ENCODE data around the gene DCAF8.

DCAF8 gene

GRCh38 chr1:160205242-160206035 lies 56.9 kb downstream of the DCAF8 start, which contains the start of gene PEA15:
PEA15 (plus strand) TSS chr1:160205384; CDS start chr1:160211545, 6,161 bp downstream.
- peak; percentile 60 to 64 for DNase-seq (ENCODE audit: low read depth in 2 of 2)

DNA sequence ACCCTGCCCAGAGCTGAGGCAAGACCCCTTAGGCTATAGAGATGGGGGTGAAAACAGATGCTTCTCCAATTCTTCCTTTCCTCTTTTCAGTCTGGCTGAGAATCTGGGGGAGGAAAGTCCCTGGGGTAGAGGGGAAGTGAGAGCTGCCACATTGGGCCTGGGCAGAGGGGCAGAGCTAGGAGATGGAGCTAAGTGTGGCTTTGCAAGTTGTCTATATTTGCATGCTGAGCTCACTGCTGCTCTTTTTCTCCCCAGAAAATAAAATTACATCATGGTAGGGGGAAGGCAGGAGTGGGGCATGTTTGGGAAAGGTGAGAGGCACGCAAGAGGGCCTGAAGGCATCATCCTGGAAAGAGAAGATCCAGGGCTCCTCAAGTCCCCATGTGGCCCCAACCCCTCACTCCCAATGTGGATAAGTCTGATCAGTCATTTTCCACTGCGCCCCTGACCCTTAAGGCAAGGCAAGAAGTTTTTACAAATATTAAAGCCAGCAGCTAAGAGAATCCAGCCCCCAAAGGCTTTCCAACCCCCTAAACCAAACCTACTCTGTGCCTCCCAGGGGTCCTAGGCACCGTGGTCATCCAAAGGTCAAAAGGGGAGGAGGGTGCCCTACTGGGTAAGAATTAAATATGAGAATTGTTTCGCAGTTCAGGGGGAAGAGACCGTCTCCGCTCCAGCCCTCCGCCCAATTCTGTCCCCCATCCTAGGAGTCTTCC lies 57.7 kb downstream of the DCAF8 start:
- DNase-seq (ENCODE audit: low read depth in 2 of 2), result no peak

DNA sequence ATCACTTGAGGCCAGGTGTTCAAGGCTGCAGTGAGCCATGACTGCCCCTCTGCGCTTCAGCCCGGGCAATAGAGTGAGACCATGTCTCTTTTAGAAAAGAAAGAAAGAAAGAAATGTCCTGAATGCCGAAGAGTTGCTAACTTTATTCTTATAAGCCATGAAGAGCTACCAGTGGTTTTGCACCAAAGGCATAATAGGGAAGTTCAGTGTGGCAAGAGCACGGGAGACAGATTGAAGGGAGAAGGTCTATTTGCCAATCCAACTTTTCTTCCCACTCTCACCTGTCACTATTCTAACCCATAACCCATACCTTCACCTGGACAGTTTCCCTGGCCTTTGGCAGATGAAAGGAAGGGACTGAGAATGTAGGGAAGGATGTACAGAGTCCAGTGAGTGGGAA lies 61.6 kb downstream of the DCAF8 start:
- DNase-seq (ENCODE audit: low read depth in 2 of 2), result no peak

DNA sequence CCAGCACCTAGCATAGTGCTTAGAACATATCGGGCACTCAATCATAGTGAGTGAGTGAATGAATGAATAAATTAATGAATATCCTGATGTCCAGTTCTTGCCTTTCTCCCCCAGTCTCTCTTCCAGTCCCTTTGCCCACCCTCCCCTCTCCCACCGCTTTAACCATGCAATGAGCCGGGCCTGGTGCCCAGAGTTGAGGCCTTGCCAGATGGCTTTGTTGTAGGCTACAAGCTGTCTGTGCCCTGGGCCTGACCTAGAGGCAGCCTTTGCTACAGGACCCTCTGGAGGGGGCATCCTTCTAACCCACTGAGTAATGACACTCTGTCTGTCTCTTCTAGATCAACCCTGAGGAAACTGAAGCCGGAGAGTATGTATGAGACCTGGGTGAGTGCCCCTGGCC lies 65.1 kb downstream of the DCAF8 start:
- no peak for DNase-seq (ENCODE audit: low read depth in 2 of 2)

DNA sequence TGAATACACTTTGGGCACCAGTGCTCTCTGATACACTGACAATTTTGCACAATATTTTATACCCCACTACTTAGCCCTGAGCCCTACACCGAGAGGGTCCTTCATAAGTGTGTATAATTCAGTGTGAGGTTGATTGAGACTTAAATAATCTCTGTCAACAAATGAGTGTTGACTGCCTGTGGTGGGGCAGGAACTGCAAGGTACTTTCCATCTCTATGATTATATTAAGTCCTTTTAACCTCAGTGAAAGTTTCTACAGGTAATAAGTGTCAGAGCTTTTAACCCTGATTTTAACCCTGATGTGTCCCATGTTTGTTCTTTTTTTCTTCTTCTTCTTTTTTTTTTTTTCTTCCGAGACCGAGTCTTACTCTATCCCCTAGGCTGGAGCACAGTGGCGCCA lies 66.2 kb downstream of the DCAF8 start:
- no peak for DNase-seq (ENCODE audit: low read depth in 2 of 2)

GRCh38 chr1:160194737-160195059 lies 67.7 kb downstream of the DCAF8 start:
- no peak for DNase-seq (ENCODE audit: low read depth in 2 of 2)

- no peak for DNase-seq (ENCODE audit: low read depth in 2 of 2)
These were observed 68.3 kb downstream of the DCAF8 start for GRCh38 chr1:160193832-160194736.

- DNase-seq (ENCODE audit: low read depth in 2 of 2), result peak; percentile 69 to 74
These were observed 69.1 kb downstream of the DCAF8 start for GRCh38 chr1:160193091-160193819.

DNA sequence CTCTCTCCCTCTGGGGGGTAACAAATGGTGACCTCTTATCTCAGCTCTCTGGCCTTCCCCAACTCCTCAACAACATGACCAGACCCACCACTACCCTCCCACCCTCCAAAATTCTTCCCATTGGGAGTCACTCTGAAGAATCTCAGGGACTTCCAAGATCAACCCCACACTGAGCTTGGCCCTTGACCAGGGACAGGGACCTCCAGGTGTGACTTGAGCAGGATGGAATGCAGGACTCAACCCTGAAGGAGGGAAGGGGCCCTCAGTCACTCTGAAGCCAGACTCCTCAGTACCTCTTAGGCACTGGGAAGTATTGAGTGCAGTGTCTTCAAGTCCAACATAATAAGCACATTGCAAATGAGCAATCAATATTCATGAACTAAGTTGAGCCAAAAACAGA lies 70.1 kb downstream of the DCAF8 start:
- no peak for DNase-seq (ENCODE audit: low read depth in 2 of 2)

GRCh38 chr1:160191756-160192155 lies 70.6 kb downstream of the DCAF8 start:
- no peak for DNase-seq (ENCODE audit: low read depth in 2 of 2)

DNA sequence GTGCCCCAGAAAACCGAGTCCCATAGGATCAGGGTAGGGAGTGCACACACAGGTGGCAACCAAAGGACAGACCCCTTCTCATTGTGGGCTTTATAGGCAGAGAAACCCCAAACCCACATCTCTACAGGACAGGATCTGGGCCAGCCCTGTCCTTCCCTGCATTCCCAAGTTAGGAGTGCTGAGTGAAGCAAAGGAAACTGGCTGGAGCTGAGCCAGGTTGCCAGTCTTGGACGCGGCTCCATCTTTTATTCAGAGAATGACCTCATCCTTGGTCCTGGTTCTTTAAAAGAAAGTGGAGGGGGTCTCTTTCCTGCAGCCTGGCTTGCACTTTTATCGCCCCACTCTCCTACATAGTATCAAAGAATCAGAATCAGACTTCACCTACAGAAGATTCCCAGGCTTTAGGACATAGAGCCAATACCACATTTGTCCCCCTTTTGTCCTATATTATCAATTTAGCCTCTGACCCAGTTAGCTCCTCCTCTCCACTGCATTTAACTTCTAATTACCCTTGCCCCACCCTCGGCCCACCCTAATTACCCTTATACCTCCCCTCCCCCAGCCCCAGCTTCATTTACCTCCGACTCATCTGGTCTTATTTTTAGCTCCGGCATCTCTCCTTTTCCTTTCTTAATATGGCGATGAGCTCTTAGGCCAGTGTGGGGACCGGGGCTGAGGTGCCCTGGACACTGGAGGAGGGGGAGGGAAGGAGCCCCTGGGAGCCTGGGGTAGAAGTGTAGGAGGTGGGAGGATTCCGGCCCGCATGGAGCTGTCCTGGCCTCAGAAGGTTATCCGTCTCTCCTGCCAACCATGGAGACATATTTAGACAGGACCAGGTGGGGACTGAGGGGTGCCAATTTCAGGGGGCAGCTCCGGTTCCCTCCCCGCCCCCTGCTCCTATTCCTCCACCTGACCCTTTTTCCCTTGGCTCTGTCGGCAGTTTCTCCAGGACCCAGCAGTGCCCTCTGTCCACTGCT lies 72.4 kb downstream of the DCAF8 start, which contains the start of gene CASQ1:
TSS of gene CASQ1 (plus strand) at position 927 of the 977 bp plus-strand sequence. CDS start 177 bp downstream, outside the sequence.
- no peak for DNase-seq (ENCODE audit: low read depth in 2 of 2)

DNA sequence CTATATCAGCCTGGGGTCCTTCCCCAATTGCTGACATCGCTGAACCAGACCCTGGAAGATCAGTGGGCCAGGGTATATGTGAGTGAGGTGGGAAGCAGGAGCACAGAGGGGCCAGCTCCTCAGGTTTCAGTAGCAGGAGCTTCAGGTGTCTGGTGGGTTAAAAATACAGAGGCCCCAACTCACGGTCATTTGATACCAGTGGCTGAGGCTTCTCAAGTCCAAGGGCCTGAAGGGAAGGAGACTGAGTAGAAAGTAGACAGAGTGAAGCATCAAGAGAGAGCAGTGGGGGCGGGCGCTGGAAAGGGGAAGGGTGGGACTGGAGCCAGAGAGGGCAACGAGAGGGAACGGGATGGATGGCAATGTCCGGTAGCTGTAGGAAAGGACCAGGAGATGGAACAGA lies 74.0 kb downstream of the DCAF8 start:
- no peak for DNase-seq (ENCODE audit: low read depth in 2 of 2)

DNA sequence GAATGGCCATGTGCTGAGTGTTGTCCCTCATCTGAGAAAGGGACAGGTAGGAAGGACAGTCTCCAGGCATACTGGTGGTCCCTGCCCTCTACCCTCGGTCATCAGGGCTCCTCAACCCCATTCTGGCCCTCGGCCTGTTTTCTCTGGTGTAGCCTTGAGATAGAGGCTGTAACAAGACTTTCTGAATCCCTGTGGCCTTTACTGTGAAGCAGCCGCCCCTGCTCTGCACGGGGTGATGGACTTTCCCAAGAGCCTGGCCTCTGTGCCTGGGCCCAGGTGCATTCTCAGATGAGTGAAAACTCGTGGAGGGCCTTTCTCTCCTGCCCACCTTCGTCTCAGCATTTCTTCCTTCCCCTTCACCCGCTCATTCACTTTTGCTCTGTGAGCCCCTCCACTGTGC lies 74.9 kb downstream of the DCAF8 start:
- DNase-seq (ENCODE audit: low read depth in 2 of 2), result no peak

DNA sequence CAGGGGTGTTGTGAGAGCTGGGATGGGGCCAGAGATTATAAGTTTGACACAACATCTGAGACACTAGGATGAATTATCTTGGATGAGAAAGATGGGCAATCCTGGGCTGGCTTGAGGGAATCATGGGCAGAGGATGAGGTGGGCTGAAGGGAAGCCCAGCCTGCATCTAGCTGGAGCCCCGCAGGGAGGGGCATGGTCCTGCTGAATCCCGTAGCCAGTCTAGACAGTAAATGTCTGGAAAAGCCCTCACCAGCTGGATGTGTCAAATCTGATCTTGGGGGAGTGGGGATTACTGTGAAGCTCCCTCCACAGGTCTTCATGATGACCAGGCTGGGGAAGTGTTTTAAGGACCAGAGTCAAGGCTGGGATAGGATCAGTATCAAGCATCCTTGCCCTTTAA lies 75.6 kb downstream of the DCAF8 start:
- DNase-seq (ENCODE audit: low read depth in 2 of 2), result no peak

GRCh38 chr1:160186246-160186645 lies 76.1 kb downstream of the DCAF8 start:
- DNase-seq (ENCODE audit: low read depth in 2 of 2), result no peak

DNA sequence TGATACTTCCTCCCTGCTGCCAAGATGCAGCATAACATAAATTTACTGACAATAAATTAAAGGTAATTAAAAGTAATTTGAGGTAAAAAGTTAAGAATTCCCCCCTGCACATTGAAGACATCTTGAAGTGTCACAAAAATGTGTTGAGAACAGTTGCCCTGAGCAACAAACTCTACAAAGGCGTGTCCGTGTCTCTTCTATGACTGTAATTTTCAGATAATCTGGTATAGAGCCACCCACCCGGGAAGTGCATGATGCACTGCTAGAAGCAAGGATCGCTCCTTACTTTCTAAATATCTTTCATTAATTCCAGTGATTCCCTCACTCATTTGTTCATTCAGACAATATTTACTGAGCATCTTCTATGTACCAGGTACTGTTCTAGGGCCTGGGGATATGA lies 83.0 kb downstream of the DCAF8 start:
- DNase-seq (ENCODE audit: low read depth in 2 of 2), result no peak

- no peak for DNase-seq (ENCODE audit: low read depth in 2 of 2)
These were observed 83.6 kb downstream of the DCAF8 start for GRCh38 chr1:160178731-160179130.

DNA sequence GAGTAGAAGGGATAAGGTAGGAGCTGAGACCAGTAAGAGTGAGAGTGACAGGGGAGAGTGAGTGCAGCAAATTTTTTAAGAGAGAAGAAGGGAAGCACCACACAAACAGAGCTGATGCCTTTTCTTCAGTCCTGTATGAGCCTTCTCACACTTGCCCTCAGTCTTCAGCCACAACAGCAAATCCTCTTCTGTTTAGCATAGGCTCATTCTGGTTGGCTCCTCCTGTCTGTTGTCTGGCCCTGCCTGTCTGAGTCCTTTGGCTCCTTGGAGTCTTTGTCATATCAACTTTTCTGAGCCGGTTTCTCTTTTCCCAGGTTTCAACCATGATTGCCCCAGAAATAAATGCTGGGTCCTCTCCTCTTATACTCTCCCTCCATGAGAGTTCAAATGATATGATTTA lies 84.7 kb downstream of the DCAF8 start:
- no peak for DNase-seq (ENCODE audit: low read depth in 2 of 2)

DNA sequence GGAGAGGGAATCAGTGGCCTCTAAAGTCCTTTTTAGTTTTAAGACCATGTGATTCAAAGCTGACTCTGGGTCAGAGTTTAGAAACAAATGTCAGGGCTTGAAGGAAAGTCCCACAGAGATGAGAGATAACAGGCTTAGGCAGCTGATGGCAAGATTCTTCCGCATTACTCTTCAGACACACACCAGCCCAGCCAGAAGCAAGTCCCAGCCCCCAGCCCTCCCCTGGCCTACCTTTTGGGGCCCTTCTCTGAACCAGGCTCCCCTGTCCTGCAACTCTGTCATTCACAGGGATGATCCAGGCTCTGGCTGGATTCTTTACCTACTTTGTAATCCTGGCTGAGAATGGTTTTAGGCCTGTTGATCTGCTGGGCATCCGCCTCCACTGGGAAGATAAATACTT lies 85.1 kb downstream of the DCAF8 start:
- no peak for DNase-seq (ENCODE audit: low read depth in 2 of 2)

DNA sequence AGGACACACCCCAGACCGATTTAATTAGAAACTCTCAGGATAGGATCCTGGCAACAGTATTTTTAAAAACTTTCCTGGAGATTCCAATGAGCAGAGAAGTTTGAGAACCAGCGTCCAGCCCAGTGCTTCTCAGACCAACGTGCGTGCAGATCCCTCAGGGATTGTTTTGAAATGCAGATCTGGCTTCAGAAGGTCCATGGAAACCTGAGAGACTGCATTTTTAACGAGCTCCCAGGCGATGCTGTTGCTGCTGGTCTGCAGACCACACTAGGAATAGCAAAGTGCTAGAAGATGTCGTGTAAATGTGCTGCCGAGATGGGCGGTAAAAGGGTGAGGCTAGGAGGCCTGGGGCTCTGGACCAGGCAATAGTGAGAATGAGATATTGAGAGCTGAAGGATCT lies 90.4 kb downstream of the DCAF8 start:
- DNase-seq (ENCODE audit: low read depth in 2 of 2), result no peak

All from stimulated activated CD8-positive, alpha-beta memory T cell treated with anti-CD3 and anti-CD28 coated beads, Interleukin-2, amount 100 ng/mL, for 48 hours (primary cell).